ENCODE measurements around the gene LUC7L3. TPM values are rescaled to one million over a fixed set of nuclear protein-coding genes. Genes with fewer than 3 reads are reported as not detected.
"Not testable (repeated sequence)": the region's sequence is repeated elsewhere in the genome, so short reads cannot be mapped to it uniquely, and the experiment has no call there.

LUC7L3 gene
- total and polyA plus RNA-seq, 3 experiments from 2014 or later, result 72.5 to 120 (median 113) TPM

DNA sequence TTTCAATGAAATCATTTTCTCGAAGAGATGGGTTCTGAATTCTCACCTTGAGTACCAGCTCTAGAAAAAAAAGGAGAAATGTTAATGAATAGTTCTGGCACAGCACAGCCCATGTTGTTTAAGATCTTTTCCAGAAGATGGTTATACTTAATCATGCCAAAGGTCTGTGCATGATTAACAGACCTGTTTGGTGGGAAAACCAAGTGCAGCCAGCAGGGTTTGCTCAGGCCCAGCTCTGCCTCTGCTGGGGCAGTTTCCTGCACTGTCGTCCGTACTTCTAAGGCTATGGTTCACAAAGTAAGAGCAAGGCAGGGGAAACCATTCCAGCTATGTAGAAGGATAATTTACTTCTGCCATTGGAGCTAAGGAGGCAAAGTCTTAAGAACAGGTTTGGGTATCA lies 22.3 kb upstream of the LUC7L3 start:
- Mint-ChIP-seq H3K4me1 (peaks cover 10 to 27% (median 21%) of the 10 kb centered on the region in 3 donors), H3K27ac (peak overlapping the region in 5 of 8 donors; percentile 26 to 73 (median 54)), H3K4me3 (no peak overlapping the region), H3K27me3 (no peaks in the 10 kb centered on the region), H3K36me3 (peaks cover 0 to 90% (median 29%) of the 10 kb centered on the region in 3 donors), H3K9me3 (no peaks in the 10 kb centered on the region)
- no peak for DNase-seq
- Histone ChIP-seq H3K27me3 (ENCODE audit: insufficient read depth, low read length, poor library complexity, severe bottlenecking) (no peaks in the 10 kb centered on the region), H3K27ac (ENCODE audit: low read depth, low read length) (no peak overlapping the region), H3K9me3 (ENCODE audit: low read length) (no peaks in the 10 kb centered on the region), H3K36me3 (ENCODE audit: insufficient read depth, low read length) (peaks cover 50% of the 10 kb centered on the region), H3K4me3 (ENCODE audit: low read length) (no peak overlapping the region), H3K4me1 (ENCODE audit: insufficient read depth, low read length) (no peaks in the 10 kb centered on the region)
- POLR2A ChIA-PET, result no interaction called here
- CTCF ChIA-PET, result interaction anchor here (1.0 to 1.5 kb wide), 3 partner anchors 60 to 66 kb away, joined by 3 to 4 read pairs (median 3); no protein-coding TSS in a partner anchor

- no peaks in the 10 kb centered on the region for H3K27me3 ChIP-seq (ENCODE audit: insufficient read depth, low read length, poor library complexity, severe bottlenecking)
- no peak for DNase-seq
- Mint-ChIP-seq H3K4me3 (no peak overlapping the region), H3K27ac (peak overlapping the region in 5 of 8 donors; percentile 18 to 75 (median 70)), H3K4me1 (peaks cover 11 to 32% (median 26%) of the 10 kb centered on the region in 3 donors), H3K36me3 (peaks cover 0 to 87% (median 26%) of the 10 kb centered on the region in 3 donors), H3K27me3 (no peaks in the 10 kb centered on the region), H3K9me3 (no peaks in the 10 kb centered on the region)
- H3K4me3 ChIP-seq (ENCODE audit: low read length), result no peak overlapping the region
- no peaks in the 10 kb centered on the region for H3K9me3 ChIP-seq (ENCODE audit: low read length)
- H3K27ac ChIP-seq (ENCODE audit: low read depth, low read length), result no peak overlapping the region
- CTCF ChIA-PET, result interaction anchor here (1.0 to 1.5 kb wide), 3 partner anchors 61 to 67 kb away, joined by 3 to 4 read pairs (median 3); no protein-coding TSS in a partner anchor
- POLR2A ChIA-PET, result no interaction called here
- H3K4me1 ChIP-seq (ENCODE audit: insufficient read depth, low read length), result no peaks in the 10 kb centered on the region
- H3K36me3 ChIP-seq (ENCODE audit: insufficient read depth, low read length), result peaks cover 47% of the 10 kb centered on the region
Measured at GRCh38 chr17:50697663-50698272, 21.6 kb upstream of the LUC7L3 start.

DNA sequence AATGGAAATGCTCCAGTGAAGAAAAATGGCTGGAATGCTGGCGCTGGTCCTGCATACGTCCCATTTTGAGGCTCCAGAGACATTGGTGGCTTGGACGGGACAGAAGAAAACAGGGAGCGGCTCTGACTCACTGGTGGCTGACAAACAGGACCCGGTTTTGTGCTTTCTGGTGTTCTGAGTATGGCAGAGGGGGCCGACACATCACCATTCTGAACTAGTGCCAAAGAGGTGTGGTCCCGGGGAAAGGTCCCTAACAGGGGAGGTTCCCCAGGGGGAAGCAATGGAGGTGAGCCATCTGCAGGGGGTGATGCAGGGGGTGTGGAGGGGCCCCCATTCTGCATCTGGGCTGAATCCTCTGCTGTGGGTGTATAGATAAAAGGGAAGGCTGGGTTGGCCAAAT lies 20.0 kb upstream of the LUC7L3 start:
- Histone ChIP-seq H3K27ac (ENCODE audit: low read depth, low read length) (no peak overlapping the region), H3K9me3 (ENCODE audit: low read length) (no peaks in the 10 kb centered on the region), H3K36me3 (ENCODE audit: insufficient read depth, low read length) (peaks cover 34% of the 10 kb centered on the region), H3K4me3 (ENCODE audit: low read length) (no peak overlapping the region), H3K27me3 (ENCODE audit: insufficient read depth, low read length, poor library complexity, severe bottlenecking) (no peaks in the 10 kb centered on the region), H3K4me1 (ENCODE audit: insufficient read depth, low read length) (peaks cover 8% of the 10 kb centered on the region)
- peaks cover 0 to 84% (median 26%) of the 10 kb centered on the region in 3 donors for H3K36me3 Mint-ChIP-seq
- peaks cover 22 to 46% (median 41%) of the 10 kb centered on the region in 3 donors for H3K4me1 Mint-ChIP-seq
- H3K27me3 Mint-ChIP-seq, result no peaks in the 10 kb centered on the region
- peak overlapping the region in 1 of 7 donors; percentile 15 for H3K4me3 Mint-ChIP-seq
- POLR2A ChIA-PET, result no interaction called here
- DNase-seq, result no peak
- H3K9me3 Mint-ChIP-seq, result no peaks in the 10 kb centered on the region
- CTCF ChIA-PET, result no interaction called here
- peak overlapping the region in 1 of 8 donors; percentile 82 for H3K27ac Mint-ChIP-seq

GRCh38 chr17:50703162-50703561 lies 16.2 kb upstream of the LUC7L3 start:
- peak overlapping the region in 6 of 8 donors; percentile 8 to 72 (median 46) for H3K27ac Mint-ChIP-seq
- Histone ChIP-seq H3K4me1 (ENCODE audit: insufficient read depth, low read length) (peaks cover 17% of the 10 kb centered on the region), H3K27me3 (ENCODE audit: insufficient read depth, low read length, poor library complexity, severe bottlenecking) (no peaks in the 10 kb centered on the region)

GRCh38 chr17:50707289-50708049 lies 11.9 kb upstream of the LUC7L3 start, which contains the start of gene ANKRD40:
ANKRD40 (minus strand) TSS chr17:50707914; CDS start chr17:50707654, 260 bp downstream.
- ChIA-PET POLR2A (interaction anchor here (0.6 to 3.6 kb wide), 8 partner anchors 11 to 159 kb away, joined by 3 to 43 read pairs (median 5); partner anchors contain the start of genes LUC7L3 and TOB1), CTCF (no interaction called here)
- H3K4me3 Mint-ChIP-seq, result peak within 1 kb of the TSS; percentile 92 to 96 (median 95)
- peaks cover 0 to 27% (median 4%) of the 10 kb centered on the region in 3 donors for H3K36me3 Mint-ChIP-seq
- Histone ChIP-seq H3K36me3 (ENCODE audit: insufficient read depth, low read length) (no peaks in the 10 kb centered on the region), H3K27ac (ENCODE audit: low read depth, low read length) (peak within 1 kb of the TSS; percentile 87), H3K9me3 (ENCODE audit: low read length) (no peaks in the 10 kb centered on the region), H3K27me3 (ENCODE audit: insufficient read depth, low read length, poor library complexity, severe bottlenecking) (no peaks in the 10 kb centered on the region), H3K4me1 (ENCODE audit: insufficient read depth, low read length) (peaks cover 30% of the 10 kb centered on the region), H3K4me3 (ENCODE audit: low read length) (peak within 1 kb of the TSS; percentile 66)
- H3K27me3 Mint-ChIP-seq, result no peaks in the 10 kb centered on the region
- H3K4me1 Mint-ChIP-seq, result peaks cover 40 to 70% (median 56%) of the 10 kb centered on the region in 3 donors
- H3K27ac Mint-ChIP-seq, result peak within 1 kb of the TSS; percentile 95 to 100 (median 98)
- no peaks in the 10 kb centered on the region for H3K9me3 Mint-ChIP-seq
- DNase-seq, result peak; percentile 77 to 93 (median 87)

More at GRCh38 chr17:50703162-50703561, 16.2 kb upstream of the LUC7L3 start:
- no peak overlapping the region for H3K27ac ChIP-seq (ENCODE audit: low read depth, low read length)
- DNase-seq, result no peak
- peaks cover 37 to 71% (median 56%) of the 10 kb centered on the region in 3 donors for H3K4me1 Mint-ChIP-seq
- peaks cover 9% of the 10 kb centered on the region for H3K36me3 ChIP-seq (ENCODE audit: insufficient read depth, low read length)
- H3K4me3 ChIP-seq (ENCODE audit: low read length), result no peak overlapping the region
- ChIA-PET CTCF (no interaction called here), POLR2A (no interaction called here)
- no peaks in the 10 kb centered on the region for H3K9me3 ChIP-seq (ENCODE audit: low read length)
- H3K4me3 Mint-ChIP-seq, result peak overlapping the region in 1 of 7 donors; percentile 82
- no peaks in the 10 kb centered on the region for H3K9me3 Mint-ChIP-seq
- H3K36me3 Mint-ChIP-seq, result peaks cover 0 to 63% (median 17%) of the 10 kb centered on the region in 3 donors
- no peaks in the 10 kb centered on the region for H3K27me3 Mint-ChIP-seq

DNA sequence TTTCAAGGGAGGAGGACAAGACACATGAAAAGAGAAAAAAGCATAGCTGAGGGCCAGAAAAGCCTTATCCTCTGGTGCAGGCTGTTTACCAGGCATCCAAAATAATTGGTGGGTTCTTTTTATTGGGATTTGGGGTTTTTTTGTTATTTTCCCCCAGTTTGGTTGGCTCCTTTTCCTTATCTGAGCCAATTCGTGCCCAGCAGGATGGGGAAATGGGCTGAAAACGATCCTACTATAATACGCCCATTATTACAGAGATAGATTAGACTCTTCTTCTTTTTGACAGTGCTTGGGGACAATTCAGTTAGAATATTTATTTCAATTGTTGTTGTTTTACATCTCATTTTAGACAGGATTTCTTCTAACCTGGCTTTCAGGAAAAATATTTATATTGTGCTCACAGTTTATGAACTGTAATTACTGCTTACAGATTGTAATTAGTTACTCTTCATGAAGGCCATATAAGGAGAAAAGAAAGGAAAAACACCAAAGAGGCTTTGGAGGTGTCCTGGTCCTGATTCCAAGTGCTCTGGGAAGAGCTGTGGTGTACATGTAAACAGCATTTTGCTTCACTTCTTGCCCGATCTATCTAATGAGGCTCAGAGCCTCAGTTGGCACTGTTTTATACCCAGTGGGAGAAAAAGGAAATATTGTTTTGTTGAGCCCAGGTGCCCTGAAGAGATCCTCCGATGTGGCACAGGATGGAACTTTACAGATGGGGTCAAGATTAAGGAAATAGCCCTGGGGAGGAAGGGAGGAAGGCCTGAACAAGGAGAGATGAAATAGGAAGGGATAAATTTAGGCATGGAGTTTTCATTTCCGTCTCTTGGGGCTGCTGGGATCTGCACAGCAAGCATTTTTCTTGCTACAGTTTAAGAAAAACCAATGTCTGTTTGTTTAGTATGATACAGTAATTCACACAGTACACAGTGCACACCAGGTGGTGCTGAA lies 11.1 kb upstream of the LUC7L3 start:
- H3K27me3 Mint-ChIP-seq, result no peaks in the 10 kb centered on the region
- H3K4me3 ChIP-seq (ENCODE audit: low read length), result peak overlapping the region; percentile 66
- no peaks in the 10 kb centered on the region for H3K36me3 ChIP-seq (ENCODE audit: insufficient read depth, low read length)
- ChIA-PET POLR2A (interaction anchor here (0.6 to 3.6 kb wide), 8 partner anchors 10 to 158 kb away, joined by 3 to 43 read pairs (median 4); partner anchors contain the start of genes LUC7L3 and TOB1), CTCF (no interaction called here)
- no peaks in the 10 kb centered on the region for H3K9me3 Mint-ChIP-seq
- peaks cover 0 to 24% (median 4%) of the 10 kb centered on the region in 3 donors for H3K36me3 Mint-ChIP-seq
- no peaks in the 10 kb centered on the region for H3K9me3 ChIP-seq (ENCODE audit: low read length)
- peak overlapping the region; percentile 87 for H3K27ac ChIP-seq (ENCODE audit: low read depth, low read length)
- peak overlapping the region; percentile 85 to 96 (median 92) for H3K4me3 Mint-ChIP-seq
- H3K27ac Mint-ChIP-seq, result peak overlapping the region; percentile 92 to 99 (median 98)
- H3K4me1 ChIP-seq (ENCODE audit: insufficient read depth, low read length), result peaks cover 27% of the 10 kb centered on the region
- H3K4me1 Mint-ChIP-seq, result peaks cover 37 to 64% (median 49%) of the 10 kb centered on the region in 3 donors
- DNase-seq, result no peak
- no peaks in the 10 kb centered on the region for H3K27me3 ChIP-seq (ENCODE audit: insufficient read depth, low read length, poor library complexity, severe bottlenecking)

DNA sequence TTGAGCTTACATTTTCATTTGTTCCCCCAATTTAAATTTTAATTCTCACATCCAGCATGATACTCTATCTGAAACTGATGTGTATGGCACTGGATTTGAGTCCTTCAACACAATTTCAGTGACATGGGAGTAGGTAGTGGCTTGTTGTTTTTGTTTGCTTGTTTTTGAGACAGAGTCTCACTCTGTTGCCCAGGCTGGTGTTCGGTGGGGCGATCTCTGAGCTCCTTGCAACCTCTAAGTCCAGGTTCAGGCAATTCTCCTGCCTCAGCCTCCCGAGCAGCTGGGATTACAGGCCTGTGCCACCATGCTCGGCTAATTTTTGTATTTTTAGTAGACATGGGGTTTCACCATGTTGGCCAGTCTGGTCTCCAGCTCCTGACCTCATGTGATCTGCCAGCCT lies 10.3 kb upstream of the LUC7L3 start:
- not testable (repeated sequence) for DNase-seq; H3K27me3 ChIP-seq (ENCODE audit: insufficient read depth, low read length, poor library complexity, severe bottlenecking); H3K9me3 Mint-ChIP-seq; H3K9me3 ChIP-seq (ENCODE audit: low read length); H3K36me3 ChIP-seq (ENCODE audit: insufficient read depth, low read length); H3K27me3 Mint-ChIP-seq
- Mint-ChIP-seq H3K4me3 (peak overlapping the region in 6 of 7 donors; percentile 85 to 96 (median 93)), H3K27ac (peak overlapping the region; percentile 92 to 99 (median 98)), H3K4me1 (peaks cover 29 to 56% (median 42%) of the 10 kb centered on the region in 3 donors), H3K36me3 (peaks cover 0 to 16% (median 0%) of the 10 kb centered on the region in 3 donors)
- H3K4me3 ChIP-seq (ENCODE audit: low read length), result peak overlapping the region; percentile 66
- H3K27ac ChIP-seq (ENCODE audit: low read depth, low read length), result peak overlapping the region; percentile 87
- H3K4me1 ChIP-seq (ENCODE audit: insufficient read depth, low read length), result peaks cover 22% of the 10 kb centered on the region
- ChIA-PET POLR2A (interaction anchor here (1.1 to 3.6 kb wide), 3 partner anchors 9 to 157 kb away, joined by 4 to 43 read pairs (median 6); partner anchors contain the start of genes LUC7L3 and TOB1), CTCF (interaction anchor here (1.0 kb wide), 1 partner anchor 74 kb away, joined by 3 read pairs; no protein-coding TSS in a partner anchor)

Measured in CD8-positive, alpha-beta memory T cell (primary cell).